ENCODE measurements around the gene PCDHB14.
"Not testable (repeated sequence)": the region's sequence is repeated elsewhere in the genome, so short reads cannot be mapped to it uniquely, and the experiment has no call there.

The PCDHB14 gene

DNA sequence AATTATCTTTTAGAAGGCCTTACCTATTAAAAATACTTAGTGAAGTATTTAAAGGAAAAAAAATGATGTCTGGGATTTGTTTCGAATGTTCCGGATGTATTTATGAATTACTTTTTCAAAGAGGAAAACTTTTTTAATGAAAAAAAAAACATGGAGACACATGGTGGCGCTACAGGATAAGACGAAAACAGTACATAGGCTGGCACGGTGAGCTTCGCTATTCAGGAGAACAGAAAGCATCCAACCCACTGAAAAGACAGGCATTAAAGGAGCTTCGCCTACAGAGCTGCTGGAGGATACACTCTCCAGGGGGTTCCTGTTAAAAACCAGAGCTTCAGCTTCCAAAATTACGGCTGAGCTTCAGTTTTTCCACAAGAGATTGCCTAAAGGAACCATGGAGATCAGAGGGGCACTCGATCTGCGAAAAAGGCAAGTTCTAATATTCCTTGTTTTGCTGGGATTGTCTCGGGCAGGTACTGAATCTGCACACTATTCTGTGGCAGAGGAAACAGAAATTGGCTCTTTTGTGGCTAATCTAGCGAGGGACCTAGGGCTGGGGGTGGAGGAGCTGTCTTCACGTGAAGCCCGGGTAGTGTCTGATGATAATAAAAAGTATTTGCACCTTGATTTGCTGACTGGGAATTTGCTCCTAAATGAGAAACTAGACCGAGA, at the start of gene PCDHB14:
PCDHB14 (plus strand) TSS at position 232 of the 672 bp plus-strand sequence; CDS start at position 395, 163 bp downstream.
- DNase-seq (ENCODE audit: low read depth), result no peak

DNA sequence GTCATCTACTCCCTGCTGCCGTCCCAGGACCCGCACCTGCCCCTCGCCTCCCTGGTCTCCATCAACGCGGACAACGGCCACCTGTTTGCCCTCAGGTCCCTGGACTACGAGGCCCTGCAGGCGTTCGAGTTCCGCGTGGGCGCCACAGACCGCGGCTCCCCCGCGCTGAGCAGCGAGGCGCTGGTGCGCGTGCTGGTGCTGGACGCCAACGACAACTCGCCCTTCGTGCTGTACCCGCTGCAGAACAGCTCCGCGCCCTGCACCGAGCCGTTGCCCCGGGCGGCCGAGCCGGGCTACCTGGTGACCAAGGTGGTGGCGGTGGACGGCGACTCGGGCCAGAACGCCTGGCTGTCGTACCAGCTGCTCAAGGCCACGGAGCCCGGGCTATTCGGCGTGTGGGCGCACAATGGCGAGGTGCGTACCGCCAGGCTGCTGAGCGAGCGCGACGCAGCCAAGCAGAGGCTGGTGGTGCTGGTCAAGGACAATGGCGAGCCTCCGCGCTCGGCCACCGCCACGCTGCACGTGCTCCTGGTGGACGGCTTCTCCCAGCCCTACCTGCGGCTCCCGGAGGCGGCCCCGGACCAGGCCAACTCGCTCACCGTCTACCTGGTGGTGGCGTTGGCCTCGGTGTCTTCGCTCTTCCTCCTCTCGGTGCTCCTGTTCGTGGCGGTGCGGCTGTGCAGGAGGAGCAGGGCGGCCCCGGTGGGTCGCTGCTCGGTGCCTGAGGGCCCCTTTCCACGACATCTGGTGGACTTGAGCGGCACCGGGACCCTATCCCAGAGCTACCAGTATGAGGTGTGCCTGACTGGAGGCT, 48.6 kb upstream of the PCDHB14 start:
- DNase-seq (ENCODE audit: low read depth), result not testable (repeated sequence)

DNA sequence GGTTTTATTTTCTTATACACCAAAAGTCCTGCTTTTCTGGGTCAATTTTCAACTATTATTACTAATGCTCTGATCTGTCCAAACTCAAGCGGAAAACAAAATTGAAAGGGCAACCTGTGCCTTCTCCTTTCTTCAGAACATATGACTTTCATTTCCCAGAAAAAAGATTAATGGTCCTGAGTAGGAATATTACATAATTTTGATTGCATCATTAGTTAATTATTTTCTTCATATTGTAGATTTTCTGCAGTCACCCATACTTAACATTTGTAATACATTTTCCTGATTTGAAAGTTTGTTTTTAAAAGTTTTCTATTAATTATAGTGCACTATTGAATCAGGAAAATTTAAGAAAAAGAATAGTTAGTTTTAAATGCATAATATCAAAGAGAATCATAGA, 47.2 kb upstream of the PCDHB14 start:
- DNase-seq (ENCODE audit: low read depth), result no peak

DNA sequence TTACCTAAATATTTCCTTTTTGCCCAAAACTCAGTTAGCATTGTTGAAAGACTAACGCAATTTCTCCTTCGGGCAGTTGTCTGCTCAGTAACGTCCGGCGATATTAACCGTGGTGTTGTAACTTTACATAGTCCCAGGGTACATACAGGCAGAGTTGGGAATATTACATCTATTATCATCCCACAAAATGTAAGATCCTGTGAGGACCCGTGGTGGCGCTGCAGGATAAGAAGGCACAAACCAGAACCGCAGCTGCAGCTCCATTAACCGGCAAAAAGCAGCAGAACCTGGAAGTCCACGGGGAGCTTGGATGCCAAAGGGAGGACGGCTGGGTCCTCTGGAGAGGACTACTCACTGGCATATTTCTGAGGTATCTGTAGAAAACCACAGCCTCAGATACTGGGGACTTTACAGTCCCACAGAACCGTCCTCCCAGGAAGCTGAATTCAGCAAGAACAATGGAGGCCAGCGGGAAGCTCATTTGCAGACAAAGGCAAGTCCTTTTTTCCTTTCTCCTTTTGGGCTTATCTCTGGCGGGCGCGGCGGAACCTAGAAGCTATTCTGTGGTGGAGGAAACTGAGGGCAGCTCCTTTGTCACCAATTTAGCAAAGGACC, 45.5 kb upstream of the PCDHB14 start, which contains the start of gene PCDHB8:
PCDHB8 (plus strand) TSS at position 214 of the 615 bp plus-strand sequence; CDS start at position 459, 245 bp downstream.
- DNase-seq (ENCODE audit: low read depth), result not testable (repeated sequence)

DNA sequence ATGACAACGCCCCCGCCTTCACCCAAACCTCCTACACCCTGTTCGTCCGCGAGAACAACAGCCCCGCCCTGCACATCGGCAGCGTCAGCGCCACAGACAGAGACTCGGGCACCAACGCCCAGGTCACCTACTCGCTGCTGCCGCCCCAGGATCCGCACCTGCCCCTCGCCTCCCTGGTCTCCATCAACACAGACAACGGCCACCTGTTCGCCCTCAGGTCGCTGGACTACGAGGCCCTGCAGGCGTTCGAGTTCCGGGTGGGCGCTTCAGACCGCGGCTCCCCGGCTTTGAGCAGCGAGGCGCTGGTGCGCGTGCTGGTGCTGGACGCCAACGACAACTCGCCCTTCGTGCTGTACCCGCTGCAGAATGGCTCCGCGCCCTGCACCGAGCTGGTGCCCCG, 43.8 kb upstream of the PCDHB14 start:
- not testable (repeated sequence) for DNase-seq (ENCODE audit: low read depth)

DNA sequence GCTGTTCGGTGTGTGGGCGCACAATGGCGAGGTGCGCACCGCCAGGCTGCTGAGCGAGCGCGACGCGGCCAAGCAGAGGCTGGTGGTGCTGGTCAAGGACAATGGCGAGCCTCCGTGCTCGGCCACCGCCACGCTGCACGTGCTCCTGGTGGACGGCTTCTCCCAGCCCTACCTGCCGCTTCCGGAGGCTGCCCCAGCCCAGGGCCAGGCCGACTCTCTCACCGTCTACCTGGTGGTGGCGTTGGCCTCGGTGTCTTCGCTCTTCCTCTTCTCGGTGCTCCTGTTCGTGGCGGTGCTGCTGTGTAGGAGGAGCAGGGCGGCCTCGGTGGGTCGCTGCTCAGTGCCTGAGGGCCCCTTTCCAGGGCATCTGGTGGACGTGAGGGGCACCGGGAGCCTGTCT, 43.3 kb upstream of the PCDHB14 start:
- not testable (repeated sequence) for DNase-seq (ENCODE audit: low read depth)

DNA sequence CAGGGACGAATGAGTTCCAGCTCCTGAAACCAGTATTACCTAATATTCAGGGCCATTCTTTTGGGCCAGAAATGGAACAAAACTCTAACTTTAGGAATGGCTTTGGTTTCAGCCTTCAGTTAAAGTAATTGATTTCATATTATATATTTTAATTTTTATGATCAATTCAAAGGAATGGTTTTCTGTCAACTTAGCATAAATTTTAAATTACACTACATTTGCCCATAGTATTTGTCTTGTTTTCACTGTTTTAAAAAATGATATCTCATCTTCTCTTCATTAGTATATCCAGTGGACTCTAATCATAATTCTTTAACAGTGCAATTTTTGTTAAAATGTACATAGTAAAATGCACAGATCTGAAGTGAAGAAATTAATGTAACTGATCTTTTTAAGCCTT, 42.8 kb upstream of the PCDHB14 start:
- no peak for DNase-seq (ENCODE audit: low read depth)

DNA sequence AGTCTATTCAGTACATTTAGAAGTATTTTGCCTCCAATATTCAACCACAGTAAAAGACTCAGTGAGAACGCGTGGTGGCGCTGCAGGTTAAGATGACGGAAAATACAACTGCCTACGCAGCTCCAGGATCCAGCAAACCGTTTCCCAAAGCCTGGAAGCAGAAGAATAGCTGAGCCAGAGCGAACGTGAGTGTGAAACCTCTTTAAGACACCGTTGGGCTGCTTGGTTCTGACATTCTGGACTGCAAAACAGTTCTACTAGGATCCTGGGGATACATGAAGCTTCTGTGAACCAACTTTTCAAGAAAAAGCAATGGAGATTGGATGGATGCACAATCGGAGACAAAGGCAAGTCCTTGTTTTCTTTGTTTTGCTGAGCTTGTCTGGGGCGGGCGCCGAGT, 40.9 kb upstream of the PCDHB14 start, which contains the start of gene PCDHB16:
PCDHB16 (plus strand) TSS at position 140 of the 400 bp plus-strand sequence; CDS start at position 313, 173 bp downstream.
- no peak for DNase-seq (ENCODE audit: low read depth)

DNA sequence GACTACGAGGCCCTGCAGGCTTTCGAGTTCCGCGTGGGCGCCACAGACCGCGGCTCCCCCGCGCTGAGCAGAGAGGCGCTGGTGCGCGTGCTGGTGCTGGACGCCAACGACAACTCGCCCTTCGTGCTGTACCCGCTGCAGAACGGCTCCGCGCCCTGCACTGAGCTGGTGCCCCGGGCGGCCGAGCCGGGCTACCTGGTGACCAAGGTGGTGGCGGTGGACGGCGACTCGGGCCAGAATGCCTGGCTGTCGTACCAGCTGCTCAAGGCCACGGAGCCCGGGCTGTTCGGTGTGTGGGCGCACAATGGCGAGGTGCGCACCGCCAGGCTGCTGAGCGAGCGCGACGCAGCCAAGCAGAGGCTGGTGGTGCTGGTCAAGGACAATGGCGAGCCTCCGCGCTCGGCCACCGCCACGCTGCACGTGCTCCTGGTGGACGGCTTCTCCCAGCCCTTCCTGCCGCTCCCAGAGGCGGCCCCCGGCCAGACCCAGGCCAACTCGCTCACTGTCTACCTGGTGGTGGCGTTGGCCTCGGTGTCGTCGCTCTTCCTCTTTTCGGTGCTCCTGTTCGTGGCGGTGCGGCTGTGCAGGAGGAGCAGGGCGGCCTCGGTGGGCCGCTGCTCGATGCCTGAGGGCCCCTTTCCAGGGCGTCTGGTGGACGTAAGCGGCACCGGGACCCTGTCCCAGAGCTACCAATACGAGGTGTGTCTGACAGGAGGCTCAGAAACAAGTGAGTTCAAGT, 38.9 kb upstream of the PCDHB14 start:
- DNase-seq (ENCODE audit: low read depth), result not testable (repeated sequence)

DNA sequence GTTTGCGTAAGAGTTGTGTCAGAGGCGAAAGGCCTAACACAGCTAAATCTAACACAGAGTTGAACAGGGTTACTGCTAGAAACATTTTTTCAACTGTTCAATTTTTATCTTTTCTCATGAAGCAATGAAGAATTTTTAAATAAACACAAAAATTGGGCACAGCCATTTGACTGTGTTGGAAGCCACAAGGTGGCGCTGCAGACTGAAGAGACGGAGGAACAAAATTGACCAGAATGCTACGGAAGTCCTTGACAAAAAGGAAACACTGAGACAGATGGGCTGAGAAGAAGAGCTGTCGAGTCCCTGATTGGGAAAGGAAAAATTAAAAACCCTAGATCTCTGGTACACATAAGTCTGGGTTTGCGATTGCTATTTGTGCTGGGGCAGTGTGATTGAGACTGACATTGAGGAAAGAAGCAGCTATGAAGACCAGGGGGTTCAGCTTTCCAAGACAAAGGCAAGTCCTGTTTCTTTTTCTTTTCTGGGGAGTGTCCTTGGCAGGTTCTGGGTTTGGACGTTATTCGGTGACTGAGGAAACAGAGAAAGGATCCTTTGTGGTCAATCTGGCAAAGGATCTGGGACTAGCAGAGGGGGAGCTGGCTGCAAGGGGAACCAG, 36.1 kb upstream of the PCDHB14 start, which contains the start of gene PCDHB9:
PCDHB9 (plus strand) TSS at position 265 of the 616 bp plus-strand sequence; CDS start at position 423, 158 bp downstream.
- DNase-seq (ENCODE audit: low read depth), result no peak

DNA sequence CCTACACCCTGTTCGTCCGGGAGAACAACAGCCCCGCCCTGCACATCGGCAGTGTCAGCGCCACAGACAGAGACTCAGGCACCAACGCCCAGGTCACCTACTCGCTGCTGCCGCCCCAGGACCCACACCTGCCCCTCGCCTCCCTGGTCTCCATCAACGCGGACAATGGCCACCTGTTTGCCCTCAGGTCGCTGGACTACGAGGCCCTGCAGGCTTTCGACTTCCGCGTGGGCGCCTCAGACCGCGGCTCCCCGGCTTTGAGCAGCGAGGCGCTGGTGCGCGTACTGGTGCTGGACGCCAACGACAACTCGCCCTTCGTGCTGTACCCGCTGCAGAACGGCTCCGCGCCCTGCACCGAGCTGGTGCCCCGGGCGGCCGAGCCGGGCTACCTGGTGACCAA, 34.5 kb upstream of the PCDHB14 start:
- DNase-seq (ENCODE audit: low read depth), result not testable (repeated sequence)

DNA sequence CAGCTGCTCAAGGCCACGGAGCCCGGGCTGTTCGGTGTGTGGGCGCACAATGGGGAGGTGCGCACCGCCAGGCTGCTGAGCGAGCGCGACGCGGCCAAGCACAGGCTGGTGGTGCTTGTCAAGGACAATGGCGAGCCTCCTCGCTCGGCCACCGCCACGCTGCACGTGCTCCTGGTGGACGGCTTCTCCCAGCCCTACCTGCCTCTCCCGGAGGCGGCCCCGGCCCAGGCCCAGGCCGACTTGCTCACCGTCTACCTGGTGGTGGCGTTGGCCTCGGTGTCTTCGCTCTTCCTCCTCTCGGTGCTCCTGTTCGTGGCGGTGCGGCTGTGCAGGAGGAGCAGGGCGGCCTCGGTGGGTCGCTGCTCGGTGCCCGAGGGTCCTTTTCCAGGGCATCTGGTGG, 34.0 kb upstream of the PCDHB14 start:
- DNase-seq (ENCODE audit: low read depth), result not testable (repeated sequence)

DNA sequence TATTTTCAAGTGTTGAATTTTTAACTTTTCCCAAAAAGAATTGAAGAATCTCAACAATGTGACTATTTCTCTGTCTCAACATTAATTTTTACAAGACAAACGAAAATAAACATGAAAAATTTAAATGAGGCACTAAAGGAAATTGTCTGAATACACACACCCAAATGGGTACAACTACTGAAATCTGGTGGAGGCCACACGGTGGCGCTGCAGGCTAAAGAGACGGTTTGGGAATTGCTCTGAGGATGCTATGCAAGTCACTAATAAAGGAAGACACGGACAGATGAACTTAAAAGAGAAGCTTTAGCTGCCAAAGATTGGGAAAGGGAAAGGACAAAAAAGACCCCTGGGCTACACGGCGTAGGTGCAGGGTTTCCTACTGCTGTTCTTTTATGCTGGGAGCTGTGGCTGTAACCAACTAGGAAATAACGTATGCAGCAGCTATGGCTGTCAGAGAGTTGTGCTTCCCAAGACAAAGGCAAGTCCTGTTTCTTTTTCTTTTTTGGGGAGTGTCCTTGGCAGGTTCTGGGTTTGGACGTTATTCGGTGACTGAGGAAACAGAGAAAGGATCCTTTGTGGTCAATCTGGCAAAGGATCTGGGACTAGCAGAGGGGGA, 30.9 kb upstream of the PCDHB14 start, which contains the start of gene PCDHB10:
PCDHB10 (plus strand) TSS at position 244 of the 616 bp plus-strand sequence; CDS start at position 444, 200 bp downstream.
- no peak for DNase-seq (ENCODE audit: low read depth)

DNA sequence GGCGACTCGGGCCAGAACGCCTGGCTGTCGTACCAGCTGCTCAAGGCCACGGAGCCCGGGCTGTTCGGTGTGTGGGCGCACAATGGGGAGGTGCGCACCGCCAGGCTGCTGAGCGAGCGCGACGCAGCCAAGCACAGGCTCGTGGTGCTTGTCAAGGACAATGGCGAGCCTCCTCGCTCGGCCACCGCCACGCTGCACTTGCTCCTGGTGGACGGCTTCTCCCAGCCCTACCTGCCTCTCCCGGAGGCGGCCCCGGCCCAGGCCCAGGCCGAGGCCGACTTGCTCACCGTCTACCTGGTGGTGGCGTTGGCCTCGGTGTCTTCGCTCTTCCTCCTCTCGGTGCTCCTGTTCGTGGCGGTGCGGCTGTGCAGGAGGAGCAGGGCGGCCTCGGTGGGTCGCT, 28.8 kb upstream of the PCDHB14 start:
- not testable (repeated sequence) for DNase-seq (ENCODE audit: low read depth)

DNA sequence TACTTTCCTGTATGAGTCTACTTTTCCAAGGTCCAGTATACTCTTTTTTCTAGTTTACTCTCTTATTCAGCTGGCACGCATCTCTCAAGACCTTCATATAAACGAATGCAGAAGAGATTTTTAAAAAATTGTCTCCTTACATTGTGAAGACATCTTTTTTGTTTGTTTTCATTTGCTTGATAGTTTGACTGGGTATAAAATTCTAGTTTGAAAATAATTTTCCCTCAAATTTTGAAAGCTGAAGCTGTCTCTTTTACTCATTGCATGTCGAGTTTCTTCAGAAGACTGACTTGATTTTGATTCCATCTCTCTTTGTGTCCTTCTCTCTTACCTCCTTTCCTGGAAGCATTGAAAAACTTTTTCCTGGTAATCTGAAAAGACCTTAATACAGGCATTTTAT, 26.8 kb upstream of the PCDHB14 start:
- no peak for DNase-seq (ENCODE audit: low read depth)

DNA sequence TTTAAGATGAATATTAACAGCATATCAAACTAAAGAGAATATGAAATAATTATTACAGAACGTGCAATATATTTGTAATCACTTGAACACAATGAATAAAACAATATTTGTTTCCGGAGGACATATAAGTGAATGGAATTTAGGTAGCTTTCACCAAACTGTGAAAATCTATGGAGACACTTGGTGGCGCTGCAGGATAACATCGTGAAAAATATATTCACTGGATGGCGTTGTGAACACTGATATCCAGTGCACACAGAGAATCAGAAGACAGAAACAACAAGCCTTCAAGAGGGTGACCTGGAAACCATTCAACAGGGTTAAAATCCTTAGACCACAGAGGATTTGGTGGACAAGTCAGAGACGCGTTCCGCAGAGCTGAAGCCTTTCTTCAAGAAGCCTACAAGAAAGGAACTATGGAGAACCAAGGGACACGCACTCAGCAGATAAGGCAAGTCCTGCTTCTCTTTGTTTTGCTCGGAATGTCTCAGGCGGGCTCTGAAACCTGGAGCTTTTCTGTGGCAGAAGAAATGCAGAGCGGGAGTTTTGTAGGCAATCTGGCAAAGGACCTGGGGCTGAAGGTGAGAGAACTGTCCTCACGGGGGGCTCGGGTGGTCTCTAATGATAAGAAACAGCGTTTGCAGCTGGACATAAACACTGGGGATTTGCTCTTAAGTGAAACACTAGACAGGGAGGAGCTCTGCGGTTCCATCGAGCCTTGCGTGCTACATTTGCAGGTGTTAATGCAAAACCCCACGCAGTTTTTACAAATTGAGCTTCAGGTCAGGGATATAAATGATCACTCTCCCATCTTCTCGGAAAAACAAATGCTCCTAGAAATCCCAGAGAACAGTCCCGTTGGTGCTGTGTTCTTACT, 23.5 kb upstream of the PCDHB14 start, which contains the start of gene PCDHB11:
PCDHB11 (plus strand) TSS at position 269 of the 877 bp plus-strand sequence; CDS start at position 417, 148 bp downstream.
- DNase-seq (ENCODE audit: low read depth), result no peak

DNA sequence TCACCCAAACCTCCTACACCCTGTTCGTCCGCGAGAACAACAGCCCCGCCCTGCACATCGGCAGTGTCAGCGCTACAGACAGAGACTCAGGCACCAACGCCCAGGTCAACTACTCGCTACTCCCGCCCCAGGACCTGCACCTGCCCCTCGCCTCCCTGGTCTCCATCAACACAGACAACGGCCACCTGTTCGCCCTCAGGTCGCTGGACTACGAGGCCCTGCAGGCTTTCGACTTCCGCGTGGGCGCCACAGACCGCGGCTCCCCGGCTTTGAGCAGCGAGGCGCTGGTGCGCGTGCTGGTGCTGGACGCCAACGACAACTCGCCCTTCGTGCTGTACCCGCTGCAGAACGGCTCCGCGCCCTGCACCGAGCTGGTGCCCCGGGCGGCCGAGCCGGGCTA, 22.0 kb upstream of the PCDHB14 start:
- DNase-seq (ENCODE audit: low read depth), result not testable (repeated sequence)

DNA sequence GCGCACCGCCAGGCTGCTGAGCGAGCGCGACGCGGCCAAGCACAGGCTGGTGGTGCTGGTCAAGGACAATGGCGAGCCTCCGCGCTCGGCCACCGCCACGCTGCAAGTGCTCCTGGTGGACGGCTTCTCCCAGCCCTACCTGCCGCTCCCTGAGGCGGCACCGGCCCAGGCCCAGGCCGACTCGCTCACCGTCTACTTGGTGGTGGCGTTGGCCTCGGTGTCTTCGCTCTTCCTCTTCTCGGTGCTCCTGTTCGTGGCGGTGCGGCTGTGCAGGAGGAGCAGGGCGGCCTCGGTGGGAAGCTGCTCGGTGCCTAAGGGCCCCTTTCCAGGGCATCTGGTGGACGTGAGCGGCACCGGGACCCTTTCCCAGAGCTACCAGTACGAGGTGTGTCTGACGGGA, 21.5 kb upstream of the PCDHB14 start:
- not testable (repeated sequence) for DNase-seq (ENCODE audit: low read depth)

DNA sequence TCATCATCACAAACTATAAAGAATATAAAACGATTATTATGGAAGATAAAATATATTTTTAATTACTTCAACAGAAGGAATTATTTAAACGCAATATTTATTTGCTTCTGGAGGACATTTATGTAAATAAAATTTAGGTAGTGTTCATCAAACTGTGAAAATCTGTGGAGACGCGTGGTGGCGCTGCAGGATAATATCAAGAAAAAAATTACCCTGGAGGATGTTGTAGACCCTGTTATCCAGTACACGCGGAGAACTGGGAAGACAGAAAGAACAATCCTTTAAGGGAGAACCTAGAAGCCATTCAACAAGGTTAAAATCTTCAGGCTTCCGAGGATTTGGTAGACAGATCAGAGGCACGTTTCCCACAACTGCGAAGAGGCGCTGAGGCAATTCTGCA, 14.7 kb upstream of the PCDHB14 start, which contains the start of gene PCDHB12:
PCDHB12 (plus strand) TSS at position 242 of the 400 bp plus-strand sequence. CDS start 189 bp downstream, outside the sequence.
- no peak for DNase-seq (ENCODE audit: low read depth)

All from activated gamma-delta T cell treated with anti-CD3 and anti-CD28 coated beads, Interleukin-2, amount 50 U/mL, for 16 hours (primary cell).